Fibroblast of skin of right quadriceps (primary cell): ENCODE data around the gene ABCG2.
"Not testable (repeated sequence)": the region's sequence is repeated elsewhere in the genome, so short reads cannot be mapped to it uniquely, and the experiment has no call there.

Source experiments
- DNase-seq: peaks from one replicate; pipeline ENCODE4 v3.0.0-alpha.2; 2013

The ABCG2 gene

DNA sequence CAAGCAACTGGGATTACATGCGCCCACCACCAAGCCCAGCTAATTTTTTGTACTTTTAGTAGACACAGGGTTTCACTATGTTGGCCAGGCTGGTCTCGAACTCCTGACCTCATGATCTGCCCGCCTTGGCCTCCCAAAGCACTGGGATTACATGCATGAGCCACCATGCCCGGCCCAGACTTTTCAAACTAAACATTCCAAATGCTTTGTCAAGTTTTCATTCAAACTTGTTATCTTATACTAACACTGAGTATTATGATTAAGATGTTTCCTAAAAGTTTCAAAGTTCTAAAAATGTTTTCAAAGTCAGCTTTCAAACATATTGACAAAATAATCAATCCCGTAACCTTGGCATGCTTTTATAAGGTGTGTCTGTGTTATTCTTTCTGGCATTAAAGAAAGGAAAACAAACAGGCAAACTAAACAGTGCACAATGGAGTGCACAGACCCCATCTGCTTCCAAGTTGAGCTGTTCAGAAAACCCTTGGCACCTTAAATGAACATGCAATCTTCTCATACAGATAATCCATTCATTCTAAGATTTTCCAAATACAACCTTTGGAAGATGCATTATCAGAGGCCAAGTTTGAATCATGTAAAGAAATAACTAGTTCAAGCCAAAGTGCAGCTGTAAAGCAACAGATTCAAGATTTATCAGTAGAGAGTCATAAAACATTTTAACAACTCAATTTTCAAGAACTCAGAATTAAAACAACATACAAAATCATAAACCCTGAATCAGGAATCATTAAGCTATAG, 49.1 kb downstream of the ABCG2 start:
- DNase-seq: no peak

DNA sequence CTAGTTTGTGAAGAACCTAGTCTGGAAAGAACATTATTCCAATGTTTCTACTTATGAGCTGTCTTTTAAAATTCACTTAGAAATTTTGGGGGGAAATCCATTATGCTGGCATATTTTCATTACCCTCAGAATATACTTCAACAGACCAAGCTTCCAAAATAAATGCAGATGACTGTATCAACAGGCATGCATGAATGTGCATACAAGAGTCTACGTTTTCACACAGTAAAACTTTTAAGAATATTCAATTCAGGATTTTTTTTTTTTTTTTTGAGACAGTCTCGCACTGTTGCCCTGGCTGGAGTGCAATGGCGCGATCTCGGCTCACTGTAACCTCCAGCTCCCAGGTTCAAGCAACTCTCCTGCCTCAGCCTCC, 49.7 kb downstream of the ABCG2 start:
- DNase-seq: peak; percentile 10

DNA sequence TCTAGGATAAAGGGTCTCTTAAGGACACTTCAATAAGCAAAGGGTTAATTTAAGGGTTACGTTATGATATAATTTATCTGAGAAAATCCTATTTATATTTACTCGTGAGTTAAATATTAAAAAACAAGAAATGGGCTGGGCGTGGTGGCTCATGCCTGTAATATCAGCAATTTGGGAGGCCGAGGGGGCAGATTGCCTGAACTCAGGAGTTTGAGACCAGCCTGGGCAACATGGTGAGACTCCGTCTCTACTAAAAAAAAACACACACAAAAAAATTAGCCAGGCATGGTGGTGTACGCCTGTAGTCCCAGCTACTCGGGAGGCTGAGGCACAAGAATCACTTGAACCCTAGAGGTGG, 50.4 kb downstream of the ABCG2 start:
- not testable (repeated sequence) for DNase-seq

- DNase-seq: peak; percentile 7
Measured at GRCh38 chr4:88107406-88108107, 50.9 kb downstream of the ABCG2 start.

- peak; percentile 63 for DNase-seq
Measured at GRCh38 chr4:88106205-88106604, 52.2 kb downstream of the ABCG2 start.

DNA sequence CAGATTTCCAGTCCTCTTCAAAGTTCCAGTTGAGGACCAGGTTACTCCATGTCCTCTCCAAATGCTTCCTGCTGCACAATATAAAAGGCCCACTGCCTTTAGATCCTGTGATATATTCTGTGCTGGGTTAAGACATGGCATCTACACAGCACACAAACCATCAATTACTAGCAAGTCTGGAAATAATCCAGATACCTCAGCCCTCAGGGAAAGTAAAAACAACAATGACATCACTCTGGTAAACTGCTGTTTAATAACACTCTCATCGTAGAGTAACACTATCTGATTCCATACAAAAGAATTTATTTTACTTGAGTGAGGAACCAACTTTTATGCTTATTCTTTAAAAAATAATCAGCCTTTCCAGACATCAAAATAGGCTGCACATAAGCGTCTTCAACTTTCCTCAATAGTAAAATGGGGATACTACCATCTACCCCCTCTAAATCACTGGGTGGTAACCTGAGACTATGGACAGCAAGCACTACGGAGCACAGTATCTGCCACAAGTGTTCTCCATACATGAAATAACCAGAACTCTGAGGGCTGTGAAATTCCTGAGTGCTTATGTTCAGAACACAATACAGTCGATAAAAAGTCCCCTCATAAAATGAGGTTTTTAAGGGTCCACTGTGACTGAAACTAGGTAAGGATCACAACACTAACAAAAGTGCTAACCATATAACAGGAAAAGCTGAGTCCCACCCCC, 53.4 kb downstream of the ABCG2 start:
- DNase-seq: peak; percentile 82

- DNase-seq: no peak
Measured at GRCh38 chr4:88102026-88102425, 56.4 kb downstream of the ABCG2 start.

- DNase-seq: no peak
Measured at GRCh38 chr4:88101165-88101564, 57.3 kb downstream of the ABCG2 start.

DNA sequence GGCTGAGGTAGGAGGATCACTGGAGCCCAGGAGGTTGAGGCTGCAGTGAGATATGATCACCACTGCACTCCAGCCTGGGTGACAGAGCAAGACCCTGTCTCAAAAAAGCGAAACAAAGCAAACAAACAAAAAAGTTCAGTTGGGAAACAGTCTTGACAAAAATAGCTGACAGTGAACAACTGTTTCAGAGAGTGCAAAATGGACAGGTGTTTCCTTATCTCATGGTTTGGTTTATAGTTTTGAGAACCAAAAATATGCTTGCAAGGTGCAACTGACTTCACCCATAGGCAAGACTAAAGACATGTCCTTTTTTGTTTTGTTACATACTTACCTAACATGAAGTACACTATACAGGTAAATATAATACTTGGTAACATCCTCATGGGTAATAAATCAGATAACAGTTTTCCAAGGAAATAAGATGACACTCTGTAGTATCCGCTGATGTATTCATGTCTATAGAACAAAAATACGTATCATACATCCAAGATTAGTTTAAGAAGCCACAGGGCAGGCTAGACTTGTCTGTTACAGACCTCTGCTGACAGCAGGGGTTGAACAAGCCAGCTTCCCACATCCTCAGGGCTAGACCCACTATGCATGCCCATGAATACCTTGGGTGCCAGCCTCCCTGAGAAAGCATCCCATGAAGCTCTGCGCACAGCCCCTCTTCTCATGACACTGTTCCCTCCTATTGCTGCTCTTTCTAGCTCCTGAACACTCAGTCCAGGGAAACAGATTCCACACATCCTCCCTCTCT, 59.3 kb downstream of the ABCG2 start:
- no peak for DNase-seq

DNA sequence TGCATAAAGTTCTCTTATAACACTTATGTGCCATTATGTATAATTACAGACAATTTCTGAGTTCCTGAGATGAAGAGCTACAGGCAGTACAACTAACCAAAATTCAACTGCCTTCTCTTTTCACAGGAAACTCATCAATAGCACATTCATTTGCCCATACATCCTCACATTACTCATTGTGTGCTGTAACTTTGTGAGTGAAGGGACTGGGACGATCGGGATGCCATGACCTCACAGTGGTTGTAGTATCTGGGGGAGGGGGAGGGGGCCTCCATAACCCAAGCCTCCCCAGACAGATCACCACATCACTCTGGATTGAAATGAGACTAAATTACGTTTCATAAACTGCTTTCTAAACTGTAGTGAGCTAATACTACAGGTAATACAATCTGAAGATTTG, 60.7 kb downstream of the ABCG2 start:
- DNase-seq: peak; percentile 29

DNA sequence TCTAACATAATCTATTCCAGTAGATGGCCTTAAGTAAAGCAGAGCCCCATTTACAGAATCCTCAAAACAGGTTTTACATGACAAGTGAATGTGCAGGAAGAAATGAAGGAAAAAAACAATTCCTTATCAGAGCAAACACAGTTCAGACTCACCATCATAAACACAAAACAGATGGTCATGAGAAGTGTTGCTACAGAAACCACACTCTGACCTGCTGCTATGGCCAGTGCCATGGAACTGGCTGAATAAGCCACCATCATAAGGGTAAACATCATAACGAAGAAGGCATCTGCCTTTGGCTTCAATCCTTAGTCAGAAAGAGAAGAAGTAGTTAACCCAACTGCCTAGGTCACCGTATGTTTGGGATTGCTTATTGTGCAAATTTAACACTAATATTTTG, 61.1 kb downstream of the ABCG2 start:
- DNase-seq: no peak

DNA sequence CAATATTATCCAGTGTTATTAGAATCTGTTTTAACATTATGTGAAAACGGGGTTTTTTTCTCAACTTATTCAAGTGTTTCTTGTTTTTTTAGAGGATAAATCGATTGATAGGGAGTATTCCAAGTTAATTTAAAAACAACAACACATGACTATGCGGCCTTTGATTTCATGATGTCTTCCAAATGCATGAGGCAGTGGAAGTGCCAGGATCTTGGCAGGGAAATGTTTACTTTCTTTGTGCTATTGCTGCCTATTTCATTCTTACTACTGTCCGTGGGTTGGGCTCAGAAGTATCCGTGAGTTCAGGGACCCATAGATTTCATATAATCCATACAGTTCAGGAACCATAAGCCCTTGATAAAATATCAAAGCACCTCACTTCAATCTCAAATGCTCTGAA, 64.6 kb downstream of the ABCG2 start:
- DNase-seq: no peak

- no peak for DNase-seq
Measured at GRCh38 chr4:88091378-88091777, 67.1 kb downstream of the ABCG2 start.

- no peak for DNase-seq
Measured at GRCh38 chr4:88090898-88091297, 67.5 kb downstream of the ABCG2 start.

DNA sequence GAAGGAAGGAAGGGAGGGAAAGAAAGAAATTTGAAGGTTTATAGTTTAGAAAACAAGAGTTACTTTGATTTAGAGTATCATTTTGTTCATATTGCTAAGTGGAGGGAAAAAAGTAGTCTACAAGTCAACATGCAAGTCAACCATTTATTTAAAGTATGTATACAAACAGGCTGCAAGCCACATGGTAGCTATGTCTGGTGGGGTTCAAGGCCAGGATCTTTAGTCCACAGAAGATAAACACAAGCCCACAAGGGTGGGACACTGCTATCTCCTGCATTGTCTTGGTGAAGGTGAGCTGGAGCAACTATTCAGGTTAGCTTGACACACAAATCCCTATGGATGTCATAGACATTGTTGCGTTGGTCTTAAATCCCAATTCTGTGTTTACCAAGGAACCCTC, 71.4 kb downstream of the ABCG2 start:
- DNase-seq: no peak

DNA sequence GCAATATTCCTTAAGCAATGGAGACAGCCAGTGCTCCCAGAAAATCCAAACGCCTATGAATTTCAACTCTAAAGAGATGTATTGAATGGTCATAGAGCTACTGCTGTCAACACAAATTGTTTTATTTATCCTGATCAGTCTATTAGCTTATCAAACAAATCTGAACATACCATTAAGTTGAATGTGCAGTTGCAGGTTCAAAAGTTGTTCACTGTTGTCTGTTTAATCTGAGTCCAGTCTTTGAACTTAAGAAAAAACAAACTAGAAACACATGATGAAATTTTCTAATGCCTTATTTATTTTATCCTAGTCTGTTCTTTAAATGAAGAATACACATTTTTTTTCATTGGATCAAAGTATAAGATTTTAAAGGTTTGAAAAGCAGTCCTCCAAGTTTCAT, 77.8 kb downstream of the ABCG2 start:
- no peak for DNase-seq

GRCh38 chr4:88078579-88078978, 79.9 kb downstream of the ABCG2 start:
- no peak for DNase-seq

- DNase-seq: no peak
Measured at GRCh38 chr4:88077911-88078524, 80.4 kb downstream of the ABCG2 start.

- DNase-seq: no peak
Measured at GRCh38 chr4:88075336-88075735, 83.1 kb downstream of the ABCG2 start.

DNA sequence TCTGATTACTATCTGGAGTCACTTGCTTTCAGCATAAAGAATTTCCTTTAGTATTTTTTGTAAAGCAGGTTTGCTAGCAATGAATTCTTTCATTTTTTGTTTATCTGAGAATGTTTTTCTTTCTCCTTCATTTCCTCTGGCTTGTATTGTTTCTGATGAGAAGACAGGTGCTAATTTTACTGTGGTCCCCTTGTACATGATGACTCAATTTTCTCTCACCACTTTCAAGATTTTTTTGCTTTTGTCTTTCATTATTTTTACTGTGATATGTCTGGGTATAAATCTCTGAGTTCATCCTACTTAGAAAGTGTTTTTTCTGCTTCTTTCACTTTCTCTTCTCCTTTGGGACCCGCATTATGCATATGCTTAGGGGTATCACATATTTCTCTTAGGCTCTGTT, 88.4 kb downstream of the ABCG2 start:
- no peak for DNase-seq

- no peak for DNase-seq
Measured at GRCh38 chr4:88064410-88064809, 94.0 kb downstream of the ABCG2 start.

- no peak for DNase-seq
Measured at GRCh38 chr4:88063634-88064296, 94.7 kb downstream of the ABCG2 start.
